Large intestine (tissue), 3 donors: Measurements from ENCODE around the gene RASGEF1C. TPM values are rescaled to one million over a fixed set of nuclear protein-coding genes. Genes with fewer than 3 reads are reported as not detected.
A peak's percentile ranks its signal among the peaks of the same experiment; 100 is the strongest.

ENCODE experiments used
- DNase-seq, 2 donors: peaks; one replicate each; pipeline versions ENCODE4 v3.0.0 to v3.0.0-alpha.2; 2013
- H3K27ac ChIP-seq: one replicate; pipeline ENCODE4 v1.5.1; 2013; ENCODE audit warnings: low read length
- H3K27me3 ChIP-seq: 2 replicates; pipeline ENCODE4 v1.6.1; 2013; ENCODE audit warnings: low read length; ENCODE audit not compliant: control insufficient read depth, insufficient read depth
- H3K36me3 ChIP-seq: 2 replicates; pipeline ENCODE4 v1.6.1; 2013; ENCODE audit warnings: low read length; ENCODE audit not compliant: control insufficient read depth, insufficient read depth
- H3K4me1 ChIP-seq: one replicate; pipeline ENCODE4 v1.6.1; 2013; ENCODE audit warnings: low read length; ENCODE audit not compliant: control insufficient read depth, insufficient read depth
- H3K4me3 ChIP-seq: one replicate; pipeline ENCODE4 v1.5.1; 2013; ENCODE audit warnings: low read length
- H3K9me3 ChIP-seq: one replicate; pipeline ENCODE4 v1.6.1; 2013; ENCODE audit warnings: mild to moderate bottlenecking, low read depth, low read length, moderate library complexity; ENCODE audit not compliant: control insufficient read depth
- WGBS: methylation state at CpG from one replicate; pipeline ENCODE4 v1.1.5; 2013; ENCODE audit warnings: low lambda C conversion rate; ENCODE audit not compliant: insufficient coverage; 5-methylcytosine and 5-hydroxymethylcytosine counted together
- polyA plus RNA-seq: library from polyadenylated mRNA; unstranded; fragments of 120-200 nt; gene quantifications from one replicate; pipeline ENCODE4 v1.2.1, GENCODE V29; 2013

RASGEF1C gene
- polyA plus RNA-seq, 1 donor, result 1.3 TPM

DNA sequence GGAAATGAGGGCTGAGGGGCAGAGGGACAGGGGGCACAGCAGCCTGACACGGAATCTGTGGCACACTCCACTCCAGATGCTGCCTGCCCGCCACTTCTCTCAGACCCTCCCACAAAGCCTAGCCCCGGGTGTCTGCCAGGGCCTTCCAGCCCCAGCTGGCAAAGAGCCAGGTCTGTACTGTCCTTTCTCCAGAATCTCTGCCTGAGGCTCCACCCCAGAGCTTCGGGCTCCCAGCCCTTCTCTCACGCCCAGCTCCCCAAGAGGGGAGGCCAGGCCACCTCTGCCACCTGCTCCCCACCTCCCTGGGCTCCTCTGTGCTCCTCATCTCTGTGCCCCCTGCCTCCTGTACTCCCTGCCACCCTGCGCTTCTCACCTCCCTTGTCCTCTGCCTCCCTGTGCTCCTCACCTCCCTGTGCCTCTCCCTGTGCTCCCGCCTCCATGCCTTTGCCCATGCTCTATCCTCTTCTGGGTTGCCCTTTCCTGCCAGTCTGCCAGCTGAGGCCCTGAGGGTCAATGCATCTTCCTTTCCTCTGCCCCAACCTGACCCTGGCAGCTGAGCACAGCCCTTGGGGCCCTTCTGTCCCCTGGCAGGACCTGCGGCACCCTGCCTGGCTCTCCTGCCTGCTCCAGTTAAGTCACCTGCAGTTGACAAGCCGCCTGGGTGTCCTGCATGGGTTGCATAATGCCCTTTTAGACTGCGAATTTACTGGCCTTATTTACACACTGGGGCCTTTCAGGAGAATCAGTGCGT is 36.4 kb downstream of the RASGEF1C start:
- no CpG with 5 or more reads among the region's 11 CpGs for WGBS
- Histone ChIP-seq H3K36me3 (no peaks in the 10 kb centered on the region), H3K9me3 (no peaks in the 10 kb centered on the region), H3K4me3 (no peak overlapping the region), H3K27me3 (no peaks in the 10 kb centered on the region), H3K27ac (no peak overlapping the region), H3K4me1 (no peaks in the 10 kb centered on the region)
- peak in 1 of 2 donors; percentile 37 for DNase-seq

DNA sequence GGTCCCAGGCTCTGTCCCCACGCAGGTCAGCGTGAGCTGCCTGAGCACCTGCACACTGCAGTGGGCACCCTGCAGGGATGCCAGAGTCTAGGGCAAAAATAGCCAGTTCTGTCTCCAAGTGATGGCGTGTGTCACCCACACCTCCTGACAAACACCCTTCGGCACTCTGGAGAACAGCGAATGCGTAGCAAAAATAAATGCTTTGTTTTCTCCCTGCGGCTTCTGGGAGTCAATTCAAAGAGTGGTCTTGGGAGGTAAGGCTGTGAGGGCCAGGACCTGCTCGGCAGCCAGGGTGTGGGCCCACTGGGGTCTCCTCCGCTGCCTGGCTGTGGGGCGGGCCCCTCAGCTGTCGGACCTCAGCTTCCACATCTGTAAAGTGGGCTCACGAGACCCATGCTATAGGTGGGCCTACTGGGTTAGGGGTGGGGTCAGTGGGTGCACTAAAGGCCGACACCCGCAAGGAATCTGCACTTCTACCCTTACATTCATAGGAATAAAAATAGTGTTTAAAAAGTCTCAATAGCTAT is 37.4 kb downstream of the RASGEF1C start:
- WGBS, result no CpG with 5 or more reads among the region's 14 CpGs
- H3K27ac ChIP-seq, result no peak overlapping the region
- H3K27me3 ChIP-seq, result no peaks in the 10 kb centered on the region
- no peaks in the 10 kb centered on the region for H3K36me3 ChIP-seq
- H3K4me1 ChIP-seq, result no peaks in the 10 kb centered on the region
- no peak for DNase-seq
- no peak overlapping the region for H3K4me3 ChIP-seq
- H3K9me3 ChIP-seq, result no peaks in the 10 kb centered on the region

DNA sequence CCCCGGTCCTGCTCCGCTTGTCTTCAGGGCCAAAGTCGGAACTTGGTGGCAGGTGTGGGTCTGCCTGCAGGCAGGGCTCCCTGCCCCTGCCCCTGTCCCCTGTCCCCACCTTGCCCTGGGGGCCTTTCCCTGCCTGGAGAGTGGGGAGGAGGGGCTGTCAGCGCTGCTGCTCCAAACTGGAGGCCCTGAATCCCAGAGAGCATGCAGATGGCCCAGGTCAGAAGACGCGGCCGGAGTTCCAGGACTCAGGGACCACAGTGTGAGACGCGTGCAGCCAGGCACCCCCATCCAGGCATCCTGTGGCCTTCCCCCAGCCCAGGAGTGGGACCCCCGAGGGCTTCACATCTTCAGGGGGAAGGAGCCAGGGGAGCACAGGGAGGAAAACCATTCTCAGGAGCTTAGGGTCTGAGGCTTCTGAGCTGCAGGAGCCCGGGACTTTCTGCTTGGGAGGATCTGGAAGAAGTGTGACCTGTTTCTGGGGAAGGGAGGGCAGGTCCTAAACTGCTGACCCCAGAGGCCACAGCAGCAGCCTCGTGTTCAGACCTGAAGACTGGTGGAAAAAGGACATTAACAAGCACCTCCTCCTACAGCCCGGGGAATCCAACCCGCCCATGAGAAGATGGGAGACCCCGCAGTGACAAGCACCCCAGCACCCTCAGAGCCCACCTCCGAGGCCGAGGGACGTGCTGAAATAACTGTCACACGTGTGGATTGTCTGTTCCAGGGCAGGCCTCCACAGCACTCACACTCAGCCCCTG is 38.0 kb downstream of the RASGEF1C start:
- Histone ChIP-seq H3K36me3 (no peaks in the 10 kb centered on the region), H3K27me3 (no peaks in the 10 kb centered on the region), H3K4me1 (no peaks in the 10 kb centered on the region), H3K9me3 (no peaks in the 10 kb centered on the region), H3K4me3 (no peak overlapping the region), H3K27ac (no peak overlapping the region)
- no peak for DNase-seq
- WGBS, result no CpG with 5 or more reads among the region's 19 CpGs

DNA sequence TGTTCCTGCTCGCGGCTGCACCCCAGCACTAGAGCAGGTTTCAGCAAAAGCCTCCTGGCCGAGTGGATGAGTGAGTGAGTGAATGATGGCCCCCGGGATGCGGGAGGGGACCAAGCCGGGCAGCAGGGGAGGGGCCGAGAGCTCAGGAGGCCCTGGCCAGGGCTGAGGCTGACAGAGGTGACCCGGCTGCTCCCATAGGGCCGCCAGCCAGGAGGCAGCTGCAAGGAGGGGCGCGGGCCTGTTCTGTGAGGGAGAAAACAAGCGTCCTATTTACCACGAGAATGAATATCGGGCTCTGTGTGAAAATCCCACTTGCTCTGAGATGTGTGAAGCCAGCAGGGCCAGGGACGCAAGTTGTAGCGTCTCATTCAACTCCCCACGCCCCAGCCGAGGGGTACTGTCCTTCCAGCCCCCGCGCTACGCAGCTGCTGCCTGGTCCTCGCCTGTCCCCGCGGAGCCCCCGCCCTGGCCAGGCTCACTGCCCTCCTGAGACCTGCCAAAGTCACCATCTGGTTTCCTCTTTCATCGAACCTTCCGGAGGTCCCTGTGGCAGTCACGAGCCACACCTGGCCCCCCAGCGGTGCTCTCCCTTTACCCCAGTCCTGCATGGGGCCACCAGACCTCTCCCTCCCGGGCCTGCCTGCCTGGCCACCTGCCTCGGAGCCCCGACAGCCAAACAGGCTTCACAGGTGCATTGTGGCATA is 38.8 kb downstream of the RASGEF1C start:
- no peak overlapping the region for H3K27ac ChIP-seq
- no peak for DNase-seq
- no CpG with 5 or more reads among the region's 32 CpGs for WGBS

DNA sequence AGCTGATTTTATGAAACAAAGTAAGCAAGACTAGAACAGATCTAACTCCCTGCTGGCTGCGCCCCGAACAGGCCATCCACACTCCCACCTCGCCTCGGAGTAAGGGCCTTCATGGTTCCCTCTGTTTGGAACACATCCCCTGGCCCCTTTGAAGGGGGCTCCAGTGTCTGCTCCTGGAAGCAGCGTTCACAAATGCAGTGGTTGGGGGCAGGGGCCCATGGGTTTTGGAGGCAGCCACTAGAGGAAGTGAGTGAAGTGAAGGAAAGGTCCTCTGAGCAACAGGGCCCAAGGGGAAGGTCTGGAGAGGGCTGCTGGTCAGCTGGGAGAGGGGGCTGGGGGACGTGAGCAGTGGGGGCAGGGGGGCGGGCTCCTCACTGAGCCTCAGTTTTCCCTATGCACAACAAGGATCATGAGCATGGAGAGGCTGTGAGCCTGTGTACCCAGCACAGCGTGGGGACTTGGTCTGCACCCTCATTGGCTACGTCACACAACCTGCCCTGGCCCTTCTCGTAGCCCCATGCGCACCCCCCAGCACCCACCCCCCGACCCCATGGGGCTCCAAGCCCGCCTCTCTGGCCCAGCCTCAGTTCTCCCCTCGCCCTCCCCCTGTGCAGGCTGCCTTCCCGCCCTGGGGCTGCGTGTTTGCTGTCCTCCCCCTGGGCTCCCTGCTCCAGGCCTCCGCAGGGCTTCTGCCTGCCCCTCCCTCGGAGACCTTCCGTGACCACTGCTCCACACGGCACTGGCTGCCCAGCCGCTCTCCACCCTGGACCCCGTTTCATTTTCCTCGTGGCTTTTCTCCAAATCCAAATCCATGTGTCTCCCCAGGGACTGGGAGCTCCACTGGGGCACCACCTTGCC is 39.5 kb downstream of the RASGEF1C start:
- H3K4me3 ChIP-seq, result no peak overlapping the region
- H3K36me3 ChIP-seq, result no peaks in the 10 kb centered on the region
- WGBS, result no CpG with 5 or more reads among the region's 23 CpGs
- H3K27me3 ChIP-seq, result no peaks in the 10 kb centered on the region
- no peak for DNase-seq
- H3K4me1 ChIP-seq, result no peaks in the 10 kb centered on the region
- no peak overlapping the region for H3K27ac ChIP-seq
- no peaks in the 10 kb centered on the region for H3K9me3 ChIP-seq

More for the DNA sequence above, 38.8 kb downstream of the RASGEF1C start:
- H3K9me3 ChIP-seq, result no peaks in the 10 kb centered on the region
- H3K4me3 ChIP-seq, result no peak overlapping the region
- no peaks in the 10 kb centered on the region for H3K4me1 ChIP-seq
- H3K36me3 ChIP-seq, result no peaks in the 10 kb centered on the region
- H3K27me3 ChIP-seq, result no peaks in the 10 kb centered on the region

DNA sequence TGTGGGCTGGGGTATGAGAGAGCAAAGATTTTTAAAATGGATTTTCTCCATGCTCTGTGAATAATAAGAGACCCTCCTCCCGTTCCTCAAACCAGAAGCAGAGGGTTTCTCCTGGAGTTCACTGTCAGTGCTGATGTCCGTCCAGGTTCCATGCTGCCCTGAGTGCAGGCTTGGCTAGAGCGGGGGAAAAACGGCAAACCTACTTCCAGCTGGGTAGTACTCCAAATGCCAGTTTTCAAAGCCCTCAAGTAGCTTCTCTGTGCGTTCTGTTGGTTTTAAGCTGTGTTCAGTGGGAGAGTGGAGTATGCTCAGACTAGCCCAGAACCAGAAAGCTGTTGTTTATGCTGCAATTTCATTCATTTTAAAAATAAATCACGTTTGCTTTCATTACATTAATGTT is 40.3 kb downstream of the RASGEF1C start:
- WGBS, result 100% methylated on average over 1 of the region's 6 CpGs
- no peak for DNase-seq

DNA sequence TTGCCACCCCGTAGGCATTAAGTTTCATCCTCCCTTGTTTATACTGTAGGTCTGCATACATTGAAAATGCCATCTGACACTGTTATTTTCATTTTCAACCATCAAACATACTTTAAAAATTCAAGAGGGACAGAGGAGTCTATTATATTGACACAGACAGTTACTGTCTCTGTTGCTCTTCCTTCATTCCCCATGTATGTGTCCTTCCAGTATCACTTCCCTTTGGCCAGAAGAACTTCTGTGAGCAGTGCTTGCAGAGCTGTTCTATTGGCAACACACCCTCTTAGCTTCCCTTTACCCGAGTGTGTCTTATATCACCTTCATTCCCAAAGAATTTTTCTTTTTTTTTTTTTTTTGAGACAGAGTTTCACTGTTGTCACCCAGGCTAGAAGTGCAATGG is 42.8 kb downstream of the RASGEF1C start:
- WGBS, result 82% methylated on average over 2 of the region's 2 CpGs
- H3K4me3 ChIP-seq, result no peak overlapping the region
- peaks cover 7% of the 10 kb centered on the region for H3K27me3 ChIP-seq
- H3K36me3 ChIP-seq, result no peaks in the 10 kb centered on the region
- DNase-seq, result no peak
- H3K4me1 ChIP-seq, result no peaks in the 10 kb centered on the region
- no peak overlapping the region for H3K27ac ChIP-seq
- no peaks in the 10 kb centered on the region for H3K9me3 ChIP-seq

More for the DNA sequence above, 40.3 kb downstream of the RASGEF1C start:
- H3K4me3 ChIP-seq, result no peak overlapping the region
- no peaks in the 10 kb centered on the region for H3K27me3 ChIP-seq
- no peaks in the 10 kb centered on the region for H3K9me3 ChIP-seq
- no peaks in the 10 kb centered on the region for H3K4me1 ChIP-seq
- H3K36me3 ChIP-seq, result no peaks in the 10 kb centered on the region
- H3K27ac ChIP-seq, result no peak overlapping the region

DNA sequence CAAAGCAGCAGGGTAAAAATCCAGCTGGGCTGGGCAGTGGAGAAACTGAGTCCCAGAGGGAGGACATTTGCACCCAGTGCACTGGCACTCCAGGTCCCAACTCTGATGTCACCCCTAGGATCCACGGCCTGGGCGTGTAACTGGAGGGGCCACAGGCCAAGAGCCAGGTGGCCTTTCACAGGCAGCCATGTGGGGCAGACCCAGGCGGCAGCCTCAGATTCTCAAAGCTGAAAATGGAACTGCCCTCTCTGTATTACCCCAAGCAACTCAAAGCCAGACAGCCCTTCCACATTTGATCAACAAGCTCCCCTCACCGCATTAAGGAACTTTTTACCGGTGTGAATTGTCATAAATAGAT is 46.7 kb downstream of the RASGEF1C start:
- Histone ChIP-seq H3K4me3 (no peak overlapping the region), H3K9me3 (no peaks in the 10 kb centered on the region), H3K27ac (no peak overlapping the region), H3K36me3 (no peaks in the 10 kb centered on the region), H3K4me1 (no peaks in the 10 kb centered on the region), H3K27me3 (peaks cover 15% of the 10 kb centered on the region)
- DNase-seq, result no peak
- WGBS, result no CpG with 5 or more reads among the region's 5 CpGs

DNA sequence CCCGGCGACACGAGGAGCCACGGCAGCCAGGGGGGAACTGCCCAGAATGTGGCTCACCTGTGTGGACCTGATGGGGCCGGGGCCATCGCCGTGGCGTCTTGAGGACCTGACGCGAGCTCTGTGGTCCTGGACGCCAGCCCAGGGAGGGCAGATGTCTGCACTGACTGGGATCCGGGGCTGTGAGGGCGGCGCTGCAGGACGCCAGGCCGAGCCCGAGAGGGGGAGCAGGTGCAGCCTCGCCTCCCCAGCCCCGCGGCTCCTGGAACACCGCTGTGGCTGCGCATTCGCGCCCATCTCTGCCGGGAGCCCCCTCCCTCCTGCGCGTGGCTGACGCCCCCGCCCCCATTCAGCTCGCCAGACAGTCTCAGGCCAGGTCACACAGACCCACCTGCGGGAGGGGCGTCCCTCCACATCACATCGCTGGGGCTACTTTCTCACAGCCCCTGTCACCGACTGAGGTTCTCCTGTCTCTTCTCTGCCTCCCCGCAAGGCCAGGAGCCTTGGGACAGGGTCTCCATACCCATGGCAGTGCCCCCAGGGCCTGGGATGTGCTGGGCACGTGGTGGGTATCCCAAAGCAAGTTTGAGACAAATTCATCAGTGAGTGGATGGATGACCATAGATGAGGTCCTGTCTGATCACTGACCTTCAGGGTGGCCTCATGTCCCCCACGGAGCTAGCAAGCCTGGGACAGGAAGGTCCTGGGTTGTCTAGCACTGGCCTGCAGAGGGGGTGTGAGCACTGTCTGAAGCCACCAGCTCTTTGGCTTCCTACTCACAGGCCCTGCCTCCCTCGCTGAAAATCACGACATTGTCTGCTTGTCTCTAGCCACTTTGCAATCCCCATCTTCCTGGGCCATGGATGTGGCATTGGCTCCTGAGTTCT is 47.3 kb downstream of the RASGEF1C start:
- Histone ChIP-seq H3K27me3 (peaks cover 15% of the 10 kb centered on the region), H3K9me3 (no peaks in the 10 kb centered on the region), H3K4me1 (no peaks in the 10 kb centered on the region), H3K4me3 (no peak overlapping the region), H3K27ac (no peak overlapping the region), H3K36me3 (no peaks in the 10 kb centered on the region)
- WGBS, result no CpG with 5 or more reads among the region's 39 CpGs
- no peak for DNase-seq
